HepG2 (cell line): ENCODE results near the gene RRAS. TPM values are rescaled to one million over a fixed set of nuclear protein-coding genes. Genes with fewer than 3 reads are reported as not detected.

Experiments
- ATF1 ChIP-seq: IDR thresholded peaks from 2 replicates; pipeline ENCODE4 v1.6.1; 2016; ENCODE audit warnings: mild to moderate bottlenecking, control low read depth
- CCDC6 ChIP-seq: sonication (generic); formaldehyde crosslinking; IDR thresholded peaks from 2 replicates; pipeline ENCODE4 v1.8.1; 2022; ENCODE audit warnings: mild to moderate bottlenecking, missing genetic modification reagents, moderate library complexity
- ESRRA ChIP-seq: sonication (generic); formaldehyde crosslinking; IDR thresholded peaks from 2 replicates; pipeline ENCODE4 v1.5.1; 2020; ENCODE audit warnings: mild to moderate bottlenecking, low read depth, missing genetic modification reagents
- FOXK2 ChIP-seq: fragments of 450-650 bp; IDR thresholded peaks from 2 replicates; pipeline ENCODE4 v1.6.1; 2016
- MYNN ChIP-seq: sonication (generic); formaldehyde crosslinking; IDR thresholded peaks from 2 replicates; pipeline ENCODE4 v1.4.0; 2020; ENCODE audit warnings: mild to moderate bottlenecking, low read depth, missing genetic modification reagents
- NRL ChIP-seq: sonication (generic); formaldehyde crosslinking; IDR thresholded peaks from 2 replicates; pipeline ENCODE4 v1.5.0; 2020; ENCODE audit warnings: missing genetic modification reagents, mild to moderate bottlenecking, moderate library complexity, borderline replicate concordance
- SOX6 ChIP-seq, 2 experiments: fragments of 450-650 bp in 1 of 2; sonication (generic) in 1 of 2; formaldehyde crosslinking in 1 of 2; IDR thresholded peaks; 2 replicates each; pipeline versions ENCODE4 v1.4.0 to v1.6.1; 2017 to 2020; ENCODE audit warnings: antibody characterized with exemption in 1 of 2, mild to moderate bottlenecking in 1 of 2, missing genetic modification reagents in 1 of 2
- TSC22D2 ChIP-seq: sonication (generic); formaldehyde crosslinking; IDR thresholded peaks from 2 replicates; pipeline ENCODE4 v1.5.1; 2020; ENCODE audit warnings: missing genetic modification reagents, mild to moderate bottlenecking, borderline replicate concordance
- ZBTB42 ChIP-seq: sonication (generic); formaldehyde crosslinking; IDR thresholded peaks from 2 replicates; pipeline ENCODE4 v1.5.0; 2020; ENCODE audit warnings: mild to moderate bottlenecking, missing genetic modification reagents
- ZNF121 ChIP-seq: sonication (generic); formaldehyde crosslinking; IDR thresholded peaks from 2 replicates; pipeline ENCODE4 v1.5.0; 2020; ENCODE audit warnings: mild to moderate bottlenecking, missing genetic modification reagents
- ZNF432 ChIP-seq: sonication (generic); formaldehyde crosslinking; IDR thresholded peaks from 2 replicates; pipeline ENCODE4 v1.5.0; 2020; ENCODE audit warnings: missing genetic modification reagents, mild to moderate bottlenecking, borderline replicate concordance
- ZNF605 ChIP-seq: sonication (generic); formaldehyde crosslinking; IDR thresholded peaks from 2 replicates; pipeline ENCODE4 v1.8.0; 2022; ENCODE audit warnings: mild to moderate bottlenecking, missing genetic modification reagents
- ZNF670 ChIP-seq: sonication (generic); formaldehyde crosslinking; IDR thresholded peaks from 2 replicates; pipeline ENCODE4 v1.8.0; 2022; ENCODE audit warnings: mild to moderate bottlenecking, missing genetic modification reagents, borderline replicate concordance
- ZSCAN29 ChIP-seq: sonication (generic); formaldehyde crosslinking; conservative IDR thresholded peaks from 2 replicates; pipeline ENCODE4 v1.4.0; 2020; ENCODE audit warnings: mild to moderate bottlenecking, missing genetic modification reagents
- polyA plus RNA-seq, 8 experiments: library from polyadenylated mRNA; depleted of rRNA in 3 of 8; stranded (reverse) in 7 of 8; unstranded in 1 of 8; fragments of >200 nt; fragmentation: Illumina TruSeq in 4 of 8; extraction: Trizol in 4 of 8; gene quantifications; 2 replicates each; pipeline versions ENCODE4 v1.2.1 to v1.2.3, GENCODE V29; 2011 to 2016; ENCODE audit warnings: low read depth in 4 of 8, missing spikeins in 1 of 8, mixed read lengths in 1 of 8; ENCODE audit not compliant: insufficient read depth in 1 of 8
- total RNA-seq, 5 experiments: library from RNA; depleted of rRNA; stranded (reverse); fragments of >200 nt; fragmentation: Illumina TruSeq; extraction: Trizol; gene quantifications; 2 replicates each; pipeline ENCODE4 v1.2.3, GENCODE V29; 2016; ENCODE audit warnings: low read depth in 1 of 5
- TF ChIP-seq, protein P1 (sequence below): sonication (generic); formaldehyde crosslinking; IDR thresholded peaks from 2 replicates; pipeline ENCODE4 v1.5.0; 2020; ENCODE audit warnings: mild to moderate bottlenecking, missing genetic modification reagents, borderline replicate concordance
- TF ChIP-seq, protein P2 (sequence below): sonication (generic); formaldehyde crosslinking; IDR thresholded peaks from 2 replicates; pipeline ENCODE4 v1.4.0; 2020; ENCODE audit warnings: missing genetic modification reagents, borderline replicate concordance
- TF ChIP-seq, protein P3 (sequence below): sonication (generic); formaldehyde crosslinking; IDR thresholded peaks from 2 replicates; pipeline ENCODE4 v1.5.0; 2020; ENCODE audit warnings: missing genetic modification reagents, mild to moderate bottlenecking, borderline replicate concordance
- TF ChIP-seq, protein P4 (sequence below): sonication (generic); formaldehyde crosslinking; IDR thresholded peaks from 2 replicates; pipeline ENCODE4 v1.4.0; 2020; ENCODE audit warnings: missing genetic modification reagents

Gene RRAS
- total and polyA plus RNA-seq, 2 of the 13 experiments (the other 11 are each of a cell fraction or from before 2014, with no cell fraction given): 1.5 to 12.0 TPM

DNA sequence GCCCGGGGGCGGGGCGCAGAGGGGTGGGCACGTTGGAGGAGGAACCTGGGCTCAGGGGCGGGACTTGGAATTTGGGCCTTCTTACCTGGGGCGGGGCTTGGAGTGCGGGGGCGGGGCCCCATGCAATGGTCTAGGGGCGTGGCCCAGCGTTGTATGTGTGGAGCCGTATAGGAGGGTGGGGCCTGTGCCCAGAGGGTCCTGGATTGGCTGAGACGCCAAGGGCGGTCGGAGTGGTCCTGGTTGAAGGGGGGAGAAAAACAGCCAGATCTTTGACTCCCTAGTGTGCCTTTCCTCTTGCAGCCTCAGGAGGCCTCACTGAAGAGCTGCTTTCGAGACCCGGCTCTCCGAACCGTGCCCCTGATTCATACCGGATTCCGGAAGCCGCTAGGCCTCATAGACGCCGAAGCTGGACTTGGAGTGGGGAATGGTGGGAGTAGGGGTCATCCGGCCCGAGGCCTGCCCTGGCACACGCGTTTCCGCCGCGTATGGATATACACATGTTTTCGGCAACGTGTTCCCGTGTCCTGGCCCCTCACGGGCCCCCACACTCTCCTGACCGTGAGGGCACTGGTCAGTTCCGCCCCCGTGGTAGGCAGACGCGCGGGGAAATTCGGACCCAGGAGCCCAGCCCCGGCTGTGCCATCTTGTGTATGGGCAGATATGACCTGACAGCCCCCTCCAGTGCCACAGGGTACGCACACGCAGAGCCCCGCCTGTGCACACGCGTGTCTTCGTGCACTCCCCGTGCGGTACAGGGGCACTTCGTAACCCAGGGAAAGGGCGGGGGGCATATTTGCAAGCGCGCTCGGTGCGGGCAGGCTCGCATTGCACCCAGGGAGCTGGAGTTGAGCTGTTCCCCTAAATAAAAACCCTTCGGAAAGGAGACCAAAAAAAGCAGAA, 49.6 kb downstream of the RRAS start (continued):
- TF ChIP-seq, protein P1, sequence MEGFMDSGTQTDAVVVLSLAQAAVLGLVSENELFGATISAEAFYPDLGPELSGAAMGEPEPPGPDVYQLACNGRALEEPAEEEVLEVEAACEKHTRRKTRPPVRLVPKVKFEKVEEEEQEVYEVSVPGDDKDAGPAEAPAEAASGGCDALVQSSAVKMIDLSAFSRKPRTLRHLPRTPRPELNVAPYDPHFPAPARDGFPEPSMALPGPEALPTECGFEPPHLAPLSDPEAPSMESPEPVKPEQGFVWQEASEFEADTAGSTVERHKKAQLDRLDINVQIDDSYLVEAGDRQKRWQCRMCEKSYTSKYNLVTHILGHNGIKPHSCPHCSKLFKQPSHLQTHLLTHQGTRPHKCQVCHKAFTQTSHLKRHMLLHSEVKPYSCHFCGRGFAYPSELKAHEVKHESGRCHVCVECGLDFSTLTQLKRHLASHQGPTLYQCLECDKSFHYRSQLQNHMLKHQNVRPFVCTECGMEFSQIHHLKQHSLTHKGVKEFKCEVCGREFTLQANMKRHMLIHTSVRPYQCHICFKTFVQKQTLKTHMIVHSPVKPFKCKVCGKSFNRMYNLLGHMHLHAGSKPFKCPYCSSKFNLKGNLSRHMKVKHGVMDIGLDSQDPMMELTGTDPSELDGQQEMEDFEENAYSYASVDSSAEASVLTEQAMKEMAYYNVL (CRISPR knock-in tag): 0 out of 2 replicates have a peak, but pooled peaks have one; percentile 43
- TF ChIP-seq ATF1 (CRISPR knock-in tag) (no peak), ZNF432 (no peak), ZNF670 (CRISPR knock-in tag) (0 out of 2 replicates have a peak, but pooled peaks have one; percentile 44), ZNF121 (CRISPR knock-in tag) (no peak), TSC22D2 (no peak), ZNF605 (0 out of 2 replicates have a peak, but pooled peaks have one; percentile 18), ZSCAN29 (CRISPR knock-in tag) (peak; percentile 72; the same call in 1 of the 2 replicates), MYNN (CRISPR knock-in tag) (no peak), ZBTB42 (CRISPR knock-in tag) (0 out of 2 replicates have a peak, but pooled peaks have one; percentile 51), FOXK2 (no peak), ESRRA (CRISPR knock-in tag) (peak; percentile 56; the same call in 1 of the 2 replicates), CCDC6 (no peak; the same call in 1 of the 2 replicates), NRL (peak; percentile 81; the same call in 1 of the 2 replicates), SOX6 (IDR thresholded peaks at IDR 0.05) (no peak), SOX6 (CRISPR knock-in tag; IDR thresholded peaks at IDR 0.05) (peak; percentile 62)
- TF ChIP-seq, protein P2, sequence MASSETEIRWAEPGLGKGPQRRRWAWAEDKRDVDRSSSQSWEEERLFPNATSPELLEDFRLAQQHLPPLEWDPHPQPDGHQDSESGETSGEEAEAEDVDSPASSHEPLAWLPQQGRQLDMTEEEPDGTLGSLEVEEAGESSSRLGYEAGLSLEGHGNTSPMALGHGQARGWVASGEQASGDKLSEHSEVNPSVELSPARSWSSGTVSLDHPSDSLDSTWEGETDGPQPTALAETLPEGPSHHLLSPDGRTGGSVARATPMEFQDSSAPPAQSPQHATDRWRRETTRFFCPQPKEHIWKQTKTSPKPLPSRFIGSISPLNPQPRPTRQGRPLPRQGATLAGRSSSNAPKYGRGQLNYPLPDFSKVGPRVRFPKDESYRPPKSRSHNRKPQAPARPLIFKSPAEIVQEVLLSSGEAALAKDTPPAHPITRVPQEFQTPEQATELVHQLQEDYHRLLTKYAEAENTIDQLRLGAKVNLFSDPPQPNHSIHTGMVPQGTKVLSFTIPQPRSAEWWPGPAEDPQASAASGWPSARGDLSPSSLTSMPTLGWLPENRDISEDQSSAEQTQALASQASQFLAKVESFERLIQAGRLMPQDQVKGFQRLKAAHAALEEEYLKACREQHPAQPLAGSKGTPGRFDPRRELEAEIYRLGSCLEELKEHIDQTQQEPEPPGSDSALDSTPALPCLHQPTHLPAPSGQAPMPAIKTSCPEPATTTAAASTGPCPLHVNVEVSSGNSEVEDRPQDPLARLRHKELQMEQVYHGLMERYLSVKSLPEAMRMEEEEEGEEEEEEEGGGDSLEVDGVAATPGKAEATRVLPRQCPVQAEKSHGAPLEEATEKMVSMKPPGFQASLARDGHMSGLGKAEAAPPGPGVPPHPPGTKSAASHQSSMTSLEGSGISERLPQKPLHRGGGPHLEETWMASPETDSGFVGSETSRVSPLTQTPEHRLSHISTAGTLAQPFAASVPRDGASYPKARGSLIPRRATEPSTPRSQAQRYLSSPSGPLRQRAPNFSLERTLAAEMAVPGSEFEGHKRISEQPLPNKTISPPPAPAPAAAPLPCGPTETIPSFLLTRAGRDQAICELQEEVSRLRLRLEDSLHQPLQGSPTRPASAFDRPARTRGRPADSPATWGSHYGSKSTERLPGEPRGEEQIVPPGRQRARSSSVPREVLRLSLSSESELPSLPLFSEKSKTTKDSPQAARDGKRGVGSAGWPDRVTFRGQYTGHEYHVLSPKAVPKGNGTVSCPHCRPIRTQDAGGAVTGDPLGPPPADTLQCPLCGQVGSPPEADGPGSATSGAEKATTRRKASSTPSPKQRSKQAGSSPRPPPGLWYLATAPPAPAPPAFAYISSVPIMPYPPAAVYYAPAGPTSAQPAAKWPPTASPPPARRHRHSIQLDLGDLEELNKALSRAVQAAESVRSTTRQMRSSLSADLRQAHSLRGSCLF (CRISPR knock-in tag): no peak
- TF ChIP-seq, protein P3, sequence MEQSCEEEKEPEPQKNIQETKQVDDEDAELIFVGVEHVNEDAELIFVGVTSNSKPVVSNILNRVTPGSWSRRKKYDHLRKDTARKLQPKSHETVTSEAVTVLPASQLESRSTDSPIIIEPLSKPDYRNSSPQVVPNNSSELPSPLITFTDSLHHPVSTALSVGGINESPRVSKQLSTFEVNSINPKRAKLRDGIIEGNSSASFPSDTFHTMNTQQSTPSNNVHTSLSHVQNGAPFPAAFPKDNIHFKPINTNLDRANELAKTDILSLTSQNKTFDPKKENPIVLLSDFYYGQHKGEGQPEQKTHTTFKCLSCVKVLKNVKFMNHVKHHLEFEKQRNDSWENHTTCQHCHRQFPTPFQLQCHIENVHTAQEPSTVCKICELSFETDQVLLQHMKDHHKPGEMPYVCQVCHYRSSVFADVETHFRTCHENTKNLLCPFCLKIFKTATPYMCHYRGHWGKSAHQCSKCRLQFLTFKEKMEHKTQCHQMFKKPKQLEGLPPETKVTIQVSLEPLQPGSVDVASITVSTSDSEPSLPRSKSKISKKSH: peak; percentile 19; the same call in 1 of the 2 replicates
- TF ChIP-seq, protein P4, sequence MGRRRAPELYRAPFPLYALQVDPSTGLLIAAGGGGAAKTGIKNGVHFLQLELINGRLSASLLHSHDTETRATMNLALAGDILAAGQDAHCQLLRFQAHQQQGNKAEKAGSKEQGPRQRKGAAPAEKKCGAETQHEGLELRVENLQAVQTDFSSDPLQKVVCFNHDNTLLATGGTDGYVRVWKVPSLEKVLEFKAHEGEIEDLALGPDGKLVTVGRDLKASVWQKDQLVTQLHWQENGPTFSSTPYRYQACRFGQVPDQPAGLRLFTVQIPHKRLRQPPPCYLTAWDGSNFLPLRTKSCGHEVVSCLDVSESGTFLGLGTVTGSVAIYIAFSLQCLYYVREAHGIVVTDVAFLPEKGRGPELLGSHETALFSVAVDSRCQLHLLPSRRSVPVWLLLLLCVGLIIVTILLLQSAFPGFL (CRISPR knock-in tag): no peak
